Calu3 (cell line): ENCODE measurements around the gene POPDC2. TPM values are rescaled to one million over a fixed set of nuclear protein-coding genes. Genes with fewer than 3 reads are reported as not detected.

ENCODE experiments used
- BruUV-seq: library from RNA; stranded (reverse); fragments of 400-500 nt; replicated peaks from 2 replicates; lab custom pipeline; 2021; lab: Mats Ljungman, UMichigan
- CTCF ChIA-PET: fragments of 300-600 bp; sonication (Branson Sonifier 250); formaldehyde crosslinking; loops from one replicate; lab custom pipeline; 2022; ENCODE audit warnings: antibody characterized with exemption; lab: Charles Lee
- DNase-seq: peaks from one replicate; pipeline ENCODE4 v3.0.0; 2022
- H3K27ac Mint-ChIP-seq: one replicate; pipeline ENCODE4 v1.8.0; 2022; ENCODE audit warnings: mixed read lengths; ENCODE audit not compliant: unreplicated experiment
- H3K27me3 Mint-ChIP-seq: one replicate; pipeline ENCODE4 v1.8.0; 2022; ENCODE audit warnings: mixed read lengths; ENCODE audit not compliant: unreplicated experiment
- H3K36me3 Mint-ChIP-seq: one replicate; pipeline ENCODE4 v1.8.0; 2022; ENCODE audit warnings: mild to moderate bottlenecking, moderate library complexity, mixed read lengths; ENCODE audit not compliant: insufficient read depth, unreplicated experiment
- H3K4me1 Mint-ChIP-seq: one replicate; pipeline ENCODE4 v1.8.0; 2022; ENCODE audit warnings: mild to moderate bottlenecking, low read depth, mixed read lengths; ENCODE audit not compliant: unreplicated experiment
- H3K4me3 Mint-ChIP-seq: one replicate; pipeline ENCODE4 v1.8.0; 2022; ENCODE audit warnings: mild to moderate bottlenecking, low read depth, moderate library complexity, mixed read lengths; ENCODE audit not compliant: unreplicated experiment
- H3K9me3 Mint-ChIP-seq: one replicate; pipeline ENCODE4 v1.8.0; 2022; ENCODE audit warnings: low read depth, mixed read lengths; ENCODE audit not compliant: unreplicated experiment
- intact Hi-C: fragments of 100-400 bp; cut with micrococcal nuclease; formaldehyde crosslinking; loops from one replicate; pipeline ENCODE4 v1.10.0; 2022; ENCODE audit not compliant: unreplicated experiment
- total RNA-seq: library from RNA; stranded (reverse); gene quantifications from 2 replicates; pipeline ENCODE4 v1.2.3, GENCODE V29; 2022
- TF ChIP-seq, protein P1 (sequence below): fragments of 200-600 bp; IDR thresholded peaks from one replicate; pipeline ENCODE4 v1.8.0; 2022; ENCODE audit warnings: antibody characterized with exemption; ENCODE audit not compliant: unreplicated experiment

POPDC2 gene
- total RNA-seq, 1 experiment from 2014 or later, result 0.80 TPM

DNA sequence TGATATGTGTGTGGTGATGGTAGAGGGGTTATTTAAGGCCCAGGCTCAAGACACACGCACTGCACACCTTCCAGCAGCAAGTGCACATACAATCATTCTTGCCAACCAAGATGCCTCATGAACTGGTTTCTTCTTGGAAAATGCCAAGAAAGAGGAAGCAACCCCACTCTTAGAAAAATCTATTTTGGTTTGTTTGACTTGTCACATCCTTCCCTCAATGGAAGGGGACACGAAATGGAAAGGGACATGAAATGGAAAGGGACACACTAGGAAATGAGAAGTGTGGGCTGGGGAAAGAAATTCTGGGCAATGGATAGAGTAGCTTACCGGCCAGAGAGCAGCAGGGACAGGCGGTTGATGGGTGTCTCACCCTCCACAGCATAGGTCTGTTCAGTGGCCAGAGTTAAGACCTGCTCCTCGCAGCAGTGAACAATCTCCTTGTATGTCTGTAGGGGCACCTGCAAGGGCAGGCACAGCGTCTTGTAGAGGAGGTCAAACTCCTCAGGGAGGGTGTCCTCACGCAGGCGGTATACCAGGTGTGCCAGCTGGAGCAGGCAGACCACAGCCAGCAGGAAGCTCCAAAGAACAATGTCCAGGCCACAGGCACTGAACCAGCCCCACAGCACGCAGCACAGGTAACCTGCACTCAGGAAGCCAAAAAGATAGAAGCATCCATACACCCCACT, 640 bp downstream of the POPDC2 start:
- no peak for DNase-seq
- intact Hi-C loops, result no loop called here
- TF ChIP-seq, protein P1, sequence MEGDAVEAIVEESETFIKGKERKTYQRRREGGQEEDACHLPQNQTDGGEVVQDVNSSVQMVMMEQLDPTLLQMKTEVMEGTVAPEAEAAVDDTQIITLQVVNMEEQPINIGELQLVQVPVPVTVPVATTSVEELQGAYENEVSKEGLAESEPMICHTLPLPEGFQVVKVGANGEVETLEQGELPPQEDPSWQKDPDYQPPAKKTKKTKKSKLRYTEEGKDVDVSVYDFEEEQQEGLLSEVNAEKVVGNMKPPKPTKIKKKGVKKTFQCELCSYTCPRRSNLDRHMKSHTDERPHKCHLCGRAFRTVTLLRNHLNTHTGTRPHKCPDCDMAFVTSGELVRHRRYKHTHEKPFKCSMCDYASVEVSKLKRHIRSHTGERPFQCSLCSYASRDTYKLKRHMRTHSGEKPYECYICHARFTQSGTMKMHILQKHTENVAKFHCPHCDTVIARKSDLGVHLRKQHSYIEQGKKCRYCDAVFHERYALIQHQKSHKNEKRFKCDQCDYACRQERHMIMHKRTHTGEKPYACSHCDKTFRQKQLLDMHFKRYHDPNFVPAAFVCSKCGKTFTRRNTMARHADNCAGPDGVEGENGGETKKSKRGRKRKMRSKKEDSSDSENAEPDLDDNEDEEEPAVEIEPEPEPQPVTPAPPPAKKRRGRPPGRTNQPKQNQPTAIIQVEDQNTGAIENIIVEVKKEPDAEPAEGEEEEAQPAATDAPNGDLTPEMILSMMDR, result no peak
- H3K4me1 Mint-ChIP-seq, result no peaks in the 10 kb centered on the region
- H3K4me3 Mint-ChIP-seq, result no peak overlapping the region
- CTCF ChIA-PET, result no interaction called here
- no peaks in the 10 kb centered on the region for H3K9me3 Mint-ChIP-seq
- H3K36me3 Mint-ChIP-seq, result no peaks in the 10 kb centered on the region
- H3K27me3 Mint-ChIP-seq, result no peaks in the 10 kb centered on the region
- no peak overlapping the region for H3K27ac Mint-ChIP-seq
- BruUV-seq, result no TSS peak

GRCh38 chr3:119658994-119659393, 1.4 kb downstream of the POPDC2 start:
- BruUV-seq, result no TSS peak
- H3K9me3 Mint-ChIP-seq, result no peaks in the 10 kb centered on the region
- no peak overlapping the region for H3K4me3 Mint-ChIP-seq
- H3K4me1 Mint-ChIP-seq, result no peaks in the 10 kb centered on the region
- H3K27ac Mint-ChIP-seq, result no peak overlapping the region
- CTCF ChIA-PET, result no interaction called here
- no peaks in the 10 kb centered on the region for H3K27me3 Mint-ChIP-seq
- intact Hi-C loops, result no loop called here
- TF ChIP-seq, protein P1, result no peak
- H3K36me3 Mint-ChIP-seq, result no peaks in the 10 kb centered on the region
- DNase-seq, result no peak

DNA sequence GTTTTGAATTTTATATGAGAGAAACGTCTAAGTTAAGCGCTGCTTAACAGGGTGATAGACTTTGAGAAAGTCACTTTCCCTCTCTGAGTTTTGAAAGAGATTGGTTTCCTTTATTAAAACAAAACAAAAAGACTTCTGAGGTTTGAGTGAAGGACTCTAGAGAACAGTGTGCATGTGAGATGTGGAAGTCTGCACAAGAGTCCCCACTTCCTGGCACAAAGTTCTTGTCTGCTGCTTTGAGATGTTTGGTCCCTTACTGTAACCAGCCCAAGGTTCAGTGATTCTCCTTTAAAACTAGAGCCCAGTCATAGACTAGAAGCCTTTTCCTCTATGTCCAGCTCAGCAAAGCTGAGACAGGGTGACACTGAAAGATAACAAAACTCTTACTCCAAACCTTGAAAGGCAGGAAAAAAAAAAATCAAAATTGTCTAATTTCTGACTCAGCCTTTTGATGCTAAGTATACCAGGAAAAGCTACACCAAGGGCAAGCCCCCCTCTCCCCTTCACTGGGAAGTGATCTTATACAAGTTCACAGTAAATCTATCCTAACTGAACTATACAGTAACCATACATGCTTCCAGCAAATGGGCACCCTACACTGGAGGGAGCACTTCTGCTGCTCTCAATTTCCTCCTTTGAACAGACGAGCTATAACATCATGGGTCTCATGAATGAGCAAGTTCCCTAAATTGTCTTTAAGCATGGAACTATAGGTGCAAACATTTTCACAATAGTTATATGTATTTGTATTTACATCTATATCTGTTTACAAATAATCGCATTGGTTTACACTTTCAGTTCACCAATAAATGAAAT, 2.3 kb downstream of the POPDC2 start:
- Mint-ChIP-seq H3K9me3 (no peaks in the 10 kb centered on the region), H3K27me3 (no peaks in the 10 kb centered on the region), H3K4me1 (no peaks in the 10 kb centered on the region), H3K4me3 (no peak overlapping the region), H3K36me3 (no peaks in the 10 kb centered on the region), H3K27ac (no peak overlapping the region)
- intact Hi-C loops, result no loop called here
- no peak for DNase-seq
- TF ChIP-seq, protein P1, result no peak
- CTCF ChIA-PET, result no interaction called here
- BruUV-seq, result no TSS peak

DNA sequence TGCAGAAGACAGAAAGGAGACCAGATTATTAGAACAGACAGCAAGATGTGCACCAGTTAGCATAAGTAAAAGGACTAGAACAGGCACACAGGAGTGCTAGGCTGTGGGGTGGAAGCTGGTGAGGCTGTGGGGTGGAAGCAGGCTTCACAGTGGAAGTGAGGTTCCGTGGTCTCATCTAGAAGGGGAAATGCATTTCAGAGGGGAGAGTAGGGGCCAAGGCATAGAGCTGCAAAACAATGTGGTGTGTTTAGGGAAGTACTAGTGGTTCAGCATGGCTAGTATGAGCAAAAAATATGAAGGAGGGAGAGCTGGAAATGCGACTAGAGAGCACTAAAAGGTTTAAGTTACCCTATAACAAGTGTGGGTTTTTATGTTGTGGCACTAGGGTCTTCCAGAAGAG, 6.5 kb downstream of the POPDC2 start:
- CTCF ChIA-PET, result no interaction called here
- no TSS peak for BruUV-seq
- no peak overlapping the region for H3K27ac Mint-ChIP-seq
- no peaks in the 10 kb centered on the region for H3K9me3 Mint-ChIP-seq
- TF ChIP-seq, protein P1, result no peak
- no peaks in the 10 kb centered on the region for H3K36me3 Mint-ChIP-seq
- no peak overlapping the region for H3K4me3 Mint-ChIP-seq
- no peaks in the 10 kb centered on the region for H3K4me1 Mint-ChIP-seq
- no peaks in the 10 kb centered on the region for H3K27me3 Mint-ChIP-seq
- intact Hi-C loops, result no loop called here
- DNase-seq, result no peak
